Activated T-helper 9 cell treated with anti-CD3 and anti-CD28 coated beads, Interleukin-2, amount 50 U/mL, for 16 hours (primary cell): ENCODE data around the gene DENND6A.
A peak's percentile ranks its signal among the peaks of the same experiment; 100 is the strongest.
"Not testable (repeated sequence)": the region's sequence is repeated elsewhere in the genome, so short reads cannot be mapped to it uniquely, and the experiment has no call there.

Experiments used
- DNase-seq: peaks from one replicate; pipeline ENCODE4 v3.0.0-alpha.2; 2020; ENCODE audit warnings: low read depth

DENND6A gene

GRCh38 chr3:57634259-57634658 is 58.6 kb downstream of the DENND6A start:
- DNase-seq, result not testable (repeated sequence)

GRCh38 chr3:57627976-57628375 is 64.9 kb downstream of the DENND6A start:
- no peak for DNase-seq

- DNase-seq, result no peak
These were observed 68.1 kb downstream of the DENND6A start for GRCh38 chr3:57624801-57625200.

- no peak for DNase-seq
These were observed 70.5 kb downstream of the DENND6A start for GRCh38 chr3:57622362-57622761.

GRCh38 chr3:57617739-57618138 is 75.1 kb downstream of the DENND6A start:
- no peak for DNase-seq

- no peak for DNase-seq
These were observed 76.6 kb downstream of the DENND6A start for GRCh38 chr3:57616233-57616632.

GRCh38 chr3:57611870-57612269 is 81.0 kb downstream of the DENND6A start:
- DNase-seq, result not testable (repeated sequence)

- no peak for DNase-seq
These were observed 87.2 kb downstream of the DENND6A start for GRCh38 chr3:57605683-57606082.

GRCh38 chr3:57604971-57605370 is 87.9 kb downstream of the DENND6A start:
- no peak for DNase-seq

- DNase-seq, result no peak
These were observed 92.7 kb downstream of the DENND6A start for GRCh38 chr3:57600195-57600594.

- no peak for DNase-seq
These were observed 94.0 kb downstream of the DENND6A start for GRCh38 chr3:57598765-57599360.

- peak; percentile 99 for DNase-seq
These were observed 95.6 kb downstream of the DENND6A start, which contains the start of gene ARF4 for GRCh38 chr3:57597127-57597923. Gene ARF4 (minus strand): TSS chr3:57597344. CDS start chr3:57597140, 204 bp downstream.

- peak; percentile 49 for DNase-seq
These were observed 96.3 kb downstream of the DENND6A start for GRCh38 chr3:57596495-57597126.

- DNase-seq, result no peak
These were observed 98.3 kb downstream of the DENND6A start for GRCh38 chr3:57594576-57594975.

- DNase-seq, result no peak
These were observed 98.7 kb downstream of the DENND6A start for GRCh38 chr3:57594144-57594543.

GRCh38 chr3:57592306-57592705 is 100.6 kb downstream of the DENND6A start:
- DNase-seq, result no peak

- DNase-seq, result no peak
These were observed 105.0 kb downstream of the DENND6A start for GRCh38 chr3:57587905-57588304.

GRCh38 chr3:57586778-57587177 is 106.1 kb downstream of the DENND6A start:
- no peak for DNase-seq

- no peak for DNase-seq
These were observed 109.3 kb downstream of the DENND6A start for GRCh38 chr3:57583544-57583943.

- no peak for DNase-seq
These were observed 110.3 kb downstream of the DENND6A start for GRCh38 chr3:57582474-57583168.

GRCh38 chr3:57577801-57578200 is 115.1 kb downstream of the DENND6A start:
- no peak for DNase-seq

- DNase-seq, result no peak
These were observed 116.8 kb downstream of the DENND6A start for GRCh38 chr3:57575966-57576626.
